GM03348 (cell line): ENCODE measurements around the gene SBDS.

ENCODE experiments used
- DNase-seq: peaks from one replicate; pipeline ENCODE4 v3.0.0; 2012; ENCODE audit warnings: low spot score

SBDS gene

DNA sequence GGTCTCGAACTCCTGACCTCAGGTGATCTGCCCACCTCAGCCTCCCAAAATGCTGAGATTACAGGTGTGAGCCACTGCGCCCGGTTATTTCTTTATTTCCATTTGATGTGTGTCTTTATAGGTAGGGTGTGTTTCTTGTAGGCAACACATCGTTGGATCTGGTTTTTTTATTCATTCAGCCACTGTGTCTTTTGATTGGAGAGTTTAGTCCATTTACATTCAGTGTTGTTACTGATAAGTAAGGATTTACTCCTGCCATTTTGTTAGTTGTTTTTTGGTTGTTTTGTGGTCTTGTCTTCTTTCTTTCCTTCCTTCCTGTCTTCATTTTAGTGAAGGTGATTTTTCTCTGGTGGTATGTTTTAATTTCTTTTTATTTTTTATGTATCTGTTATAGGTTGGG, 57.4 kb downstream of the SBDS start:
- DNase-seq, result no peak
